Common myeloid progenitor, CD34-positive (primary cell): ENCODE measurements around the gene CREG2.

Source experiments
- CTCF ChIA-PET: fragments of 350-600 bp; sonication (Branson Sonifier 250); formaldehyde crosslinking; loops from one replicate; lab custom pipeline; 2021; ENCODE audit warnings: antibody characterized with exemption; lab: Charles Lee
- POLR2A ChIA-PET: fragments of 350-600 bp; sonication (Branson Sonifier 250); formaldehyde crosslinking; loops from one replicate; lab custom pipeline; 2021; ENCODE audit warnings: antibody characterized with exemption; lab: Charles Lee
- DNase-seq, 3 donors: peaks; one replicate each; pipeline versions ENCODE4 v3.0.0 to v3.0.0-alpha.2; 2013
- H3K27ac ChIP-seq, 2 experiments: 1 replicate in 1 of 2; 2 replicates in 1 of 2; pipeline ENCODE4 v1.7.0; 2013; ENCODE audit warnings: inconsistent platforms in 2 of 2, low read length in 2 of 2, mild to moderate bottlenecking in 2 of 2, low read depth in 1 of 2, moderate library complexity in 1 of 2; ENCODE audit not compliant: severe bottlenecking in 2 of 2, insufficient read depth in 1 of 2, poor library complexity in 1 of 2
- H3K27me3 ChIP-seq, 5 experiments: replicated peaks in 2 of 5; 1 replicate in 3 of 5; 2 replicates in 2 of 5; pipeline versions ENCODE4 v1.6.1 to v1.7.0; 2013; ENCODE audit warnings: low read length in 4 of 5, mild to moderate bottlenecking in 2 of 5, moderate library complexity in 2 of 5, inconsistent platforms in 1 of 5; ENCODE audit not compliant: insufficient read depth in 5 of 5, control insufficient read depth in 4 of 5
- H3K36me3 ChIP-seq, 4 experiments: 1 replicate in 2 of 4; 2 replicates in 2 of 4; pipeline versions ENCODE4 v1.6.1 to v1.7.0; 2013; ENCODE audit warnings: low read length in 3 of 4, control low read depth in 1 of 4, mild to moderate bottlenecking in 1 of 4; ENCODE audit not compliant: control insufficient read depth in 4 of 4, insufficient read depth in 4 of 4
- H3K4me1 ChIP-seq, 4 experiments: 1 replicate in 3 of 4; 2 replicates in 1 of 4; pipeline versions ENCODE4 v1.6.1 to v1.7.1; 2013; ENCODE audit warnings: low read length in 3 of 4, mild to moderate bottlenecking in 3 of 4, control low read depth in 1 of 4, inconsistent platforms in 1 of 4, moderate library complexity in 1 of 4; ENCODE audit not compliant: control insufficient read depth in 4 of 4, insufficient read depth in 4 of 4; ENCODE audit errors: control extremely low read depth in 1 of 4
- H3K4me3 ChIP-seq, 7 experiments: 1 replicate in 4 of 7; 2 replicates in 3 of 7; pipeline versions ENCODE4 v1.5.1 to v1.7.0; 2013; ENCODE audit warnings: mild to moderate bottlenecking in 7 of 7, low read length in 6 of 7, moderate library complexity in 6 of 7, inconsistent platforms in 2 of 7, low read depth in 2 of 7, control low read depth in 1 of 7; ENCODE audit not compliant: insufficient read depth in 4 of 7, control insufficient read depth in 1 of 7; ENCODE audit errors: extremely low read depth in 1 of 7
- H3K9me3 ChIP-seq, 5 experiments: 1 replicate in 4 of 5; 2 replicates in 1 of 5; pipeline versions ENCODE4 v1.6.1 to v1.7.1; 2013; ENCODE audit warnings: low read length in 4 of 5, mild to moderate bottlenecking in 2 of 5, inconsistent platforms in 1 of 5, low read depth in 1 of 5, moderate library complexity in 1 of 5; ENCODE audit not compliant: control insufficient read depth in 4 of 5, insufficient read depth in 2 of 5; ENCODE audit errors: control extremely low read depth in 1 of 5
- WGBS: methylation state at CpG from one replicate; pipeline ENCODE4 v1.1.5; 2013; ENCODE audit not compliant: insufficient coverage; 5-methylcytosine and 5-hydroxymethylcytosine counted together

CREG2 gene

DNA sequence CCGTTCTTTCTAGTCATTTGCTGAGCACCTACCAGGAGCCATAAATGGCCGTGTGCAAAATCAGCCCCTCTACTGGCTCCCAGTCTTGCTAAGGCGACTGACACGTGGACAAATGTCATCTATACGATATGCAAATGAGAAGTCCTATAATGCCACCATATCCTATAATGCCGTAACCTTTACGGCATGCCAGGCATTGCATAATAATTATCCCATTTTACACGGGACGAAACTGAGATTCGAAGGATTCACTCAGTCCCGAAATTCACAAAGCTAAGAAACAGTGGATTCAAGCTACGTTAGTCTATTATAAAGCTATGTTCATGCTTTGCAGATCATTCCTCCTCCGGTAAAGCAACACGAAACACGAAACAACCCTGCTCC is 44.7 kb downstream of the CREG2 start:
- POLR2A ChIA-PET: interaction anchor here (1.0 kb wide), 1 partner anchor 14 kb away, joined by 3 read pairs; no protein-coding TSS in a partner anchor
- no peak for DNase-seq
- peaks cover 0 to 20% (median 10%) of the 10 kb centered on the region in 4 experiments for H3K4me1 ChIP-seq
- WGBS: 92% methylated on average over 15 of the region's 15 CpGs
- H3K27ac ChIP-seq: no peak overlapping the region
- no peaks in the 10 kb centered on the region for H3K36me3 ChIP-seq
- no peaks in the 10 kb centered on the region for H3K9me3 ChIP-seq
- no peak overlapping the region for H3K4me3 ChIP-seq
- CTCF ChIA-PET: interaction anchor here (0.6 to 4.5 kb wide), 20 partner anchors 9 to 541 kb away, joined by 3 to 29 read pairs (median 4); partner anchors contain the start of gene CREG2
- H3K27me3 ChIP-seq: no peaks in the 10 kb centered on the region

DNA sequence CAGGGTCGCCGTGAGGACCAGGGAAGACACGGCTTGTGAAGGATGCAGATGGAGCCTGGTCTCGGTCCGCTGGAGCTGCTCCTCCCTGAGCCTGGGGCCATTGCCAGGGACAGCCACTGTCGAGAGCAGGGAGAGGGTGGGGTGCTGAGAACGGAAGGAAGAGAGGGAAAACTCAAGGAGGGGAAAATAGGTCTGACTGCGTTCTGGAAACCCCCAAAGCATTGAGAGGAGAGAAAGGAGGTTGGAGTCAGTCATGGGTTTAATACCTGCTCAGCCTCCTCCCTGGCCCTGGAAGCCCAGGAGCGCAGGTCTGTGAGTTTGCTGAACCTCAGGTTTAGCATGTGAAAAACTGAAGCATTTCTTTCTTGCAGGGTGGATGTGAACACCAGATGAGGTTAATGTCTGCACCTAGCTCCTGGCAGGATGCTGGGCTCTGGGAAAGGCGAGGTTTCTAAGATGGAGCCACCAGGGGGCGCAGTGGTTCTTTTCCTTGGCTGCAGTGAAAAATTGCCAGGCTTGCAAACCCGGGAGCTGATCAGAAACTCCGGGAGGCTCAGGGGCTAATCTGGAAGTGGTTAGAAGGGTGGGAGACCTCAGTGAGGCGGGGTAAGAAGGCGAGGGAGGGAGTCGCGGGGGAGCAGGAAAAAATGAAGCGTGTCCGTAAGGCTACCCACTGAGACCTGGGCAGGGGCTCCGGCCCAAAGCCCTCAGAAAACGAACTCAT is 45.2 kb downstream of the CREG2 start:
- CTCF ChIA-PET: interaction anchor here (0.6 to 4.5 kb wide), 24 partner anchors 9 to 542 kb away, joined by 3 to 29 read pairs (median 4); partner anchors contain the start of gene CREG2
- H3K4me3 ChIP-seq: no peak overlapping the region
- POLR2A ChIA-PET: interaction anchor here (1.0 kb wide), 1 partner anchor 14 kb away, joined by 3 read pairs; no protein-coding TSS in a partner anchor
- no peaks in the 10 kb centered on the region for H3K36me3 ChIP-seq
- H3K9me3 ChIP-seq: no peaks in the 10 kb centered on the region
- H3K27me3 ChIP-seq: no peaks in the 10 kb centered on the region
- peaks cover 0 to 20% (median 10%) of the 10 kb centered on the region in 4 experiments for H3K4me1 ChIP-seq
- H3K27ac ChIP-seq: no peak overlapping the region
- 67% methylated on average over 20 of the region's 21 CpGs for WGBS
- peak; percentile 57 to 70 (median 58) for DNase-seq

DNA sequence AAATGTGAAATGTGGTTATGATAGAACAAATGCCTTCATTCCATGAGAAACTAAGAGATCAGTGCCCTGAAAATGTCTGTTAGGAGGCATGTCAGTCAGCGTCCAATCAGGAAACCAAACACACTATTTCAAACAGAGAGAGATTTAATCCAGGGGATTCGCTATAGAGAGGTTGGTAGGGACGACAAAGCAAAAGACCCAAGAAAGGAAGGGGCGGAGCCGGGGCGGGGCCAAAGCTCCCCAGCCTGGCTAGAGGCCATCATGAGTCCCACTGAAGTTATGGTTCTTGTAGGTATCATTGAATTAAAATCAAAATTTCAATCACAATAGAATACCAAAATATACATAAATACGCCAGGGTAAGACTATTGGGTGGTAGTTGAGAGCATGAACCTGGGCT is 45.9 kb downstream of the CREG2 start:
- Histone ChIP-seq H3K4me3 (no peak overlapping the region), H3K27me3 (no peaks in the 10 kb centered on the region), H3K9me3 (no peaks in the 10 kb centered on the region), H3K27ac (no peak overlapping the region), H3K4me1 (peaks cover 0 to 20% (median 10%) of the 10 kb centered on the region in 4 experiments), H3K36me3 (no peaks in the 10 kb centered on the region)
- no CpG with 5 or more reads among the region's 7 CpGs for WGBS
- peak in 1 of 3 donors; percentile 27 for DNase-seq
- ChIA-PET CTCF (interaction anchor here (0.6 to 4.5 kb wide), 15 partner anchors 8 to 542 kb away, joined by 3 to 29 read pairs (median 4); no protein-coding TSS in a partner anchor), POLR2A (interaction anchor here (1.0 kb wide), 1 partner anchor 13 kb away, joined by 3 read pairs; no protein-coding TSS in a partner anchor)

- Histone ChIP-seq H3K27me3 (no peaks in the 10 kb centered on the region), H3K27ac (no peak overlapping the region), H3K4me1 (peaks cover 0 to 20% (median 10%) of the 10 kb centered on the region in 4 experiments), H3K9me3 (no peaks in the 10 kb centered on the region), H3K36me3 (no peaks in the 10 kb centered on the region), H3K4me3 (no peak overlapping the region)
- CTCF ChIA-PET: interaction anchor here (0.6 to 4.5 kb wide), 6 partner anchors 10 to 536 kb away, joined by 3 to 29 read pairs (median 4); no protein-coding TSS in a partner anchor
- WGBS: 100% methylated on average over 1 of the region's 1 CpG
- DNase-seq: no peak
- POLR2A ChIA-PET: interaction anchor here (0.5 kb wide), 1 partner anchor 821 kb away, joined by 3 read pairs; no protein-coding TSS in a partner anchor
These were observed 47.2 kb downstream of the CREG2 start for GRCh38 chr2:101340141-101340551.

GRCh38 chr2:101339266-101339880 is 47.9 kb downstream of the CREG2 start:
- Histone ChIP-seq H3K4me3 (no peak overlapping the region), H3K9me3 (no peaks in the 10 kb centered on the region), H3K36me3 (no peaks in the 10 kb centered on the region), H3K27ac (no peak overlapping the region), H3K27me3 (no peaks in the 10 kb centered on the region), H3K4me1 (peaks cover 0 to 20% (median 10%) of the 10 kb centered on the region in 4 experiments)
- WGBS: 100% methylated on average over 1 of the region's 4 CpGs
- CTCF ChIA-PET: interaction anchor here (1.6 to 4.5 kb wide), 3 partner anchors 10 to 80 kb away, joined by 3 to 29 read pairs (median 16); no protein-coding TSS in a partner anchor
- POLR2A ChIA-PET: no interaction called here
- DNase-seq: no peak

- no peaks in the 10 kb centered on the region for H3K36me3 ChIP-seq
- H3K4me3 ChIP-seq: no peak overlapping the region
- no peaks in the 10 kb centered on the region for H3K27me3 ChIP-seq
- H3K4me1 ChIP-seq: peaks cover 0 to 20% (median 10%) of the 10 kb centered on the region in 4 experiments
- CTCF ChIA-PET: interaction anchor here (1.6 to 4.0 kb wide), 2 partner anchors 12 to 82 kb away, joined by 3 to 16 read pairs; no protein-coding TSS in a partner anchor
- no peak overlapping the region for H3K27ac ChIP-seq
- H3K9me3 ChIP-seq: no peaks in the 10 kb centered on the region
- no peak for DNase-seq
- WGBS: 100% methylated on average over 1 of the region's 2 CpGs
- POLR2A ChIA-PET: interaction anchor here (0.6 kb wide), 1 partner anchor 69 kb away, joined by 3 read pairs; no protein-coding TSS in a partner anchor
These were observed 49.4 kb downstream of the CREG2 start for GRCh38 chr2:101337877-101338276.
